ENCODE results near the gene ME1.

- TF ChIP-seq POLR2AphosphoS5 (IDR thresholded peaks at IDR 0.05) (no peak), CTCF (IDR thresholded peaks at IDR 0.05) (no peak)
Observed at GRCh38 chr6:83378621-83379388, 52.0 kb downstream of the ME1 start.
